Tibial nerve (tissue), 4 donors: Measurements from ENCODE around the gene SNX15. TPM values are rescaled to one million over a fixed set of nuclear protein-coding genes. Genes with fewer than 3 reads are reported as not detected.

Experiments used
- DNase-seq, 2 donors: peaks; one replicate each; pipeline ENCODE4 v3.0.0-alpha.2; 2019; ENCODE audit warnings: low spot score in 2 of 2
- H3K27ac ChIP-seq, 4 donors: fragments of 200-600 bp; sonication (generic) in 3 of 4; one replicate each; pipeline ENCODE4 v1.5.1; 2017 to 2019; ENCODE audit warnings: mild to moderate bottlenecking in 1 of 4
- H3K27me3 ChIP-seq, 2 donors: fragments of 200-600 bp; sonication (generic) in 1 of 2; one replicate each; pipeline versions ENCODE4 v1.5.1 to v1.6.0; 2017 to 2019
- H3K36me3 ChIP-seq, 3 donors: fragments of 200-600 bp; sonication (generic); one replicate each; pipeline ENCODE4 v1.5.1; 2018 to 2019
- H3K4me1 ChIP-seq, 4 donors: fragments of 200-600 bp; sonication (generic) in 3 of 4; one replicate each; pipeline ENCODE4 v1.5.1; 2017 to 2019
- H3K4me3 ChIP-seq, 4 donors: fragments of 200-600 bp; sonication (generic) in 3 of 4; one replicate each; pipeline ENCODE4 v1.5.1; 2017 to 2019; ENCODE audit warnings: mild to moderate bottlenecking in 1 of 4, moderate library complexity in 1 of 4
- H3K9me3 ChIP-seq, 4 donors: fragments of 200-600 bp; sonication (generic) in 3 of 4; one replicate each; pipeline ENCODE4 v1.5.1; 2017 to 2019
- CTCF ChIP-seq, 5 experiments: fragments of 200-600 bp in 3 of 5; fragments of 450-650 bp in 2 of 5; sonication (generic) in 3 of 5; IDR thresholded peaks; one replicate each; pipeline ENCODE4 v1.5.1; 2016 to 2019; ENCODE audit warnings: antibody characterized with exemption in 5 of 5, mild to moderate bottlenecking in 3 of 5, moderate library complexity in 2 of 5
- EP300 ChIP-seq, 2 donors: sonication (generic); formaldehyde crosslinking; IDR thresholded peaks; one replicate each; pipeline ENCODE4 v1.6.1; 2017; ENCODE audit warnings: antibody characterized with exemption in 2 of 2, mild to moderate bottlenecking in 1 of 2
- POLR2A ChIP-seq, 2 donors: fragments of 450-650 bp; IDR thresholded peaks; one replicate each; pipeline ENCODE4 v1.6.1; 2017; ENCODE audit warnings: antibody characterized with exemption in 2 of 2, mild to moderate bottlenecking in 2 of 2, moderate library complexity in 2 of 2
- WGBS, 2 donors: methylation state at CpG; one replicate each; pipeline ENCODE4 v1.1.5; 2018; 5-methylcytosine and 5-hydroxymethylcytosine counted together
- total RNA-seq, 4 donors: library from RNA; depleted of rRNA; stranded (reverse); fragments of >200 nt; gene quantifications; one replicate each; pipeline ENCODE4 v1.1.0, GENCODE V29; 2016

Gene SNX15
- total RNA-seq, 4 donors from 2014 or later, result 17.1 to 33.3 (median 24.2) TPM

GRCh38 chr11:65083134-65083833, 56.0 kb downstream of the SNX15 start:
- Histone ChIP-seq H3K36me3 (peaks cover 0 to 33% (median 5%) of the 10 kb centered on the region in 3 donors), H3K9me3 (no peaks in the 10 kb centered on the region), H3K4me3 (peak overlapping the region; percentile 65 to 89 (median 86)), H3K4me1 (peaks cover 0 to 26% (median 19%) of the 10 kb centered on the region in 4 donors), H3K27ac (peak overlapping the region in 3 of 4 donors; percentile 96 to 98 (median 98)), H3K27me3 (no peaks in the 10 kb centered on the region)
- WGBS, 2 donors, result 5 to 7% methylated on average over 13 of the region's 13 CpGs
- no peak for TF ChIP-seq CTCF (IDR thresholded peaks at IDR 0.05)
- no peak for TF ChIP-seq POLR2A (IDR thresholded peaks at IDR 0.05)
- no peak for TF ChIP-seq EP300 (IDR thresholded peaks at IDR 0.05)
- no peak for DNase-seq

DNA sequence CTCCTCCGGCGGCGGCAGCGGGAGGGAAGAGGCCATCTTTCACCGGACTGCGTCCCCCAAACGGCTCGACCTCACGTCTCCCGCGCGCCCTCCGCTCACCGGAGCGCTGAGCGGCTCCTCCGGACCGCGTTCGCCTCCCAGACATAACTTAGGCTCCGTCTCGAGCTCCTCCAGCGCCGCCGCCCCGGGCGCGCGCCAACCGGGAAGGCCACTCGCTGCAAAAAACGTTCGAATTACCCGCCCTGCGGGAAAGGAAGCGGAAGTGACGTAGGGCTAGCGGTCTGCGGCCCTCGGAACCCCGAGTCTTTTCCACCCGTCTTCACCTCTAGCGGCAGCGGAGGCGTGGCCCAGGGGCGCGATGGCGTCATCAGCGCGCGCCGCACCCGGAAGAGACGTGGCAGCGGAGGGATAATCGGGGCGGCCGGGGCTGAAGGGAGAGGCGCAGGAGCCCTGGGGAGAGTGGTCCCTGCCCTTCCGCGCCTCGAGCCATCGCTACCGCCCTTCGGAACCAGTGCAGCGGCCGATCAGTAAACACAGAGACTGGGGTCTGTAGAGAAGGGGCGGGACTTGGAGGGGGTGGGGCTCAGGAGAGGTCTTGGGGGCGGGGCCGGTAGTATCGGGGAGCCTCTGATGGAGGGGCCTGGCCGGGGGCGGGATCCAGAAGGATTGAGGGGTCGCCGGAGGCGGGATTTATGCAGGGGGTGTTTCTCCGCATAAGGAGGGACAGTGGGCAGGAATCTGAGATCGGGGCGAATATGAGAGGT, 56.8 kb downstream of the SNX15 start, which contains the start of the genes CDCA5 and ZFPL1:
CDCA5 (minus strand) TSS at position 207 of the 764 bp plus-strand sequence; CDS start at position 145, 62 bp downstream.
ZFPL1 (plus strand) TSS at position 389 of the 764 bp plus-strand sequence. CDS start 477 bp downstream, outside the sequence.
- WGBS, 2 donors, result 0 to 1% methylated on average over 47 to 66 of the region's 79 CpGs
- peak within 1 kb of the TSS; percentile 88 to 98 (median 97) for H3K27ac ChIP-seq
- H3K36me3 ChIP-seq, result peaks cover 0 to 40% (median 5%) of the 10 kb centered on the region in 3 donors
- DNase-seq, result peak; percentile 92 to 94
- H3K4me1 ChIP-seq, result peaks cover 0 to 26% (median 19%) of the 10 kb centered on the region in 4 donors
- H3K27me3 ChIP-seq, result no peaks in the 10 kb centered on the region
- H3K4me3 ChIP-seq, result peak within 1 kb of the TSS; percentile 65 to 89 (median 86)
- TF ChIP-seq POLR2A (IDR thresholded peaks at IDR 0.05), result peak in 1 of 2 donors; percentile 59
- peak; percentile 98 for TF ChIP-seq EP300 (IDR thresholded peaks at IDR 0.05)
- TF ChIP-seq CTCF (IDR thresholded peaks at IDR 0.05), result peak in 1 of 5 experiments; percentile 61
- no peaks in the 10 kb centered on the region for H3K9me3 ChIP-seq

DNA sequence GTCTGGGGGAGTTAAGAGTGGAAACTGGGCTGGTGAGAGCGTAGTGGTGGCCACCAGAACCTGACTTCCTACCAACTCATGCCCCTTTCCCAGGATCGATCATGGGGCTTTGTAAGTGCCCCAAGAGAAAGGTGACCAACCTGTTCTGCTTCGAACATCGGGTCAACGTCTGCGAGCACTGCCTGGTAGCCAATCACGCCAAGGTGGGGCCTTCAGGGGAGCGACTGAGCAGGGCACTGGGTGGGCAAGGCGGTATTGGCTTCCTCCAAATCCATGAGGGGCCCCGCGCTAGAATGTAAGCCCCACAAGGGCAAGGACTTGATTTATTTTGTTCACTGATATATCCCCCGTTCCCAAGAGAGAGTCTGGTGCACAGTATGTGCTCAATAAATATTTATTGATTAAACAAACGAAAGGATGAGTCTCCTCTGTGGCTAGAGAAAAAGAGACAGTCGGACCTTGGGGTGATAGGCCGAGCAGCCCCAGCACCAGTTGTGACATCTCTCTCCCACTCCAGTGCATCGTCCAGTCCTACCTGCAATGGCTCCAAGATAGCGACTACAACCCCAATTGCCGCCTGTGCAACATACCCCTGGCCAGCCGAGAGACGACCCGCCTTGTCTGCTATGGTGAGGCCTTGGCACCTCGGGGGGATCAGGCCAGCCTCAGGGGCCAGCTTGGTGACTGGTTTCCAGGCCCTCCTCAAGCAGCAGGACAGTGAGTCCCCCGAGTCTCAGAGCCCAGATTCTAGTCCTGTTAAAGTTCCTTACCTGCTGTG, 57.5 kb downstream of the SNX15 start:
- Histone ChIP-seq H3K27ac (peak overlapping the region; percentile 88 to 98 (median 97)), H3K36me3 (peaks cover 0 to 48% (median 5%) of the 10 kb centered on the region in 3 donors), H3K27me3 (no peaks in the 10 kb centered on the region), H3K4me1 (peaks cover 0 to 26% (median 19%) of the 10 kb centered on the region in 4 donors), H3K9me3 (no peaks in the 10 kb centered on the region), H3K4me3 (peak overlapping the region; percentile 65 to 89 (median 86))
- TF ChIP-seq POLR2A (IDR thresholded peaks at IDR 0.05), result no peak
- TF ChIP-seq EP300 (IDR thresholded peaks at IDR 0.05), result no peak
- no peak for TF ChIP-seq CTCF (IDR thresholded peaks at IDR 0.05)
- DNase-seq, result no peak
- 47 to 58% methylated on average over 17 to 23 of the region's 23 CpGs for WGBS, 2 donors

DNA sequence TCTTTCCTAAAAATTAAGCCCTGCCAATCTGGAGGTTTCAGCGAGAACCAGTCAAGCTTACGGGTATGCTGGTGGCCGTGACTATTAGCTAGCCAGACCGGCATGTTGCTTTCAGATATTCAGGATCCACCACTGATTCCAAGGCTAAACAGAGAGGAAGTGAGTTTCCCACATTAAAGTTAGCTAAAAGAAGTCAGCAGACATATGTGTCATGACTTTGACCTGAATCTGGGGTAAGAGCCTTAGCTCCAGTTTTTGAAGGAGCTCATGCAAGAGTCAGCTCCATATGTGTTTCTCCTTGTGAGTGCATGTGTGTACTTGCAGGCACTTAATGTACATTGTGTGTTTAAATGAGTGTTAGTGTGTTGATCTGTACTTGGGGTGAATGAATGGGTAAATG, 58.2 kb downstream of the SNX15 start:
- WGBS, 2 donors, result 89 to 91% methylated on average over 4 of the region's 4 CpGs
- Histone ChIP-seq H3K4me3 (no peak overlapping the region), H3K36me3 (peaks cover 0 to 51% (median 5%) of the 10 kb centered on the region in 3 donors)

More for the DNA sequence above, 58.2 kb downstream of the SNX15 start:
- Histone ChIP-seq H3K27me3 (no peaks in the 10 kb centered on the region), H3K4me1 (peaks cover 0 to 26% (median 19%) of the 10 kb centered on the region in 4 donors), H3K27ac (no peak overlapping the region), H3K9me3 (no peaks in the 10 kb centered on the region)
- TF ChIP-seq CTCF (IDR thresholded peaks at IDR 0.05) (no peak), EP300 (IDR thresholded peaks at IDR 0.05) (no peak), POLR2A (IDR thresholded peaks at IDR 0.05) (no peak)
- no peak for DNase-seq
